ENCODE data around the gene F3. TPM values are rescaled to one million over a fixed set of nuclear protein-coding genes. Genes with fewer than 3 reads are reported as not detected.
"Not testable (repeated sequence)": the region's sequence is repeated elsewhere in the genome, so short reads cannot be mapped to it uniquely, and the experiment has no call there.

F3 gene
- 10 to 100 TPM; 35.5 to 58.2 (median 38.1) TPM for polyA plus RNA-seq (ENCODE audit: insufficient read length in 3 of 3)
- long read RNA-seq, donor 1, partial matches to known transcripts: 0 of 5 reads
- long read RNA-seq, donor 1, other reads (novel, unspliced or antisense): 0 of 5 reads
- long read RNA-seq, donor 2, transcript F3-201 (6 exons, 2,287 nt): major isoform, 8 of 8 reads
- long read RNA-seq, donor 2, partial matches to known transcripts: 0 of 8 reads
- long read RNA-seq, donor 2, other reads (novel, unspliced or antisense): 0 of 8 reads
- long read RNA-seq, donor 3, transcript F3-201 (6 exons, 2,287 nt): major isoform, 14 of 16 reads
- long read RNA-seq, donor 3, partial matches to known transcripts: 0 of 16 reads
- long read RNA-seq, donor 3, other reads (novel, unspliced or antisense): 0 of 16 reads
- long read RNA-seq, donor 4, transcript F3-201 (6 exons, 2,287 nt): major isoform, 6 of 7 reads
- long read RNA-seq, donor 4, partial matches to known transcripts: 0 of 7 reads
- long read RNA-seq, donor 4, other reads (novel, unspliced or antisense): 0 of 7 reads
- long read RNA-seq, donor 5: 0 reads
- long read RNA-seq, donor 6, transcript F3-201 (6 exons, 2,287 nt): major isoform, 11 of 11 reads
- long read RNA-seq, donor 6, partial matches to known transcripts: 0 of 11 reads
- long read RNA-seq, donor 6, other reads (novel, unspliced or antisense): 0 of 11 reads
- long read RNA-seq, donor 7, transcript F3-201 (6 exons, 2,287 nt): major isoform, 13 of 15 reads
- long read RNA-seq, donor 7, partial matches to known transcripts: 0 of 15 reads
- long read RNA-seq, donor 7, other reads (novel, unspliced or antisense): 0 of 15 reads
- long read RNA-seq, donor 8, transcript F3-201 (6 exons, 2,287 nt): major isoform, 14 of 16 reads
- long read RNA-seq, donor 8, partial matches to known transcripts: 0 of 16 reads
- long read RNA-seq, donor 8, other reads (novel, unspliced or antisense): 0 of 16 reads
- long read RNA-seq, donor 9, partial matches to known transcripts: 0 of 4 reads
- long read RNA-seq, donor 9, other reads (novel, unspliced or antisense): 0 of 4 reads
- long read RNA-seq, donor 10, transcript F3-201 (6 exons, 2,287 nt): major isoform, 5 of 5 reads
- long read RNA-seq, donor 10, partial matches to known transcripts: 0 of 5 reads
- long read RNA-seq, donor 10, other reads (novel, unspliced or antisense): 0 of 5 reads
- long read RNA-seq, donor 11, partial matches to known transcripts: 0 of 4 reads
- long read RNA-seq, donor 11, other reads (novel, unspliced or antisense): 0 of 4 reads
- long read RNA-seq, donor 12, transcript F3-201 (6 exons, 2,287 nt): major isoform, 9 of 34 reads
- long read RNA-seq, donor 12, partial matches to known transcripts: 22 of 34 reads
- long read RNA-seq, donor 12, other reads (novel, unspliced or antisense): 0 of 34 reads
- long read RNA-seq, donor 13, transcript F3-201 (6 exons, 2,287 nt): major isoform, 10 of 50 reads
- long read RNA-seq, donor 13, partial matches to known transcripts: 40 of 50 reads
- long read RNA-seq, donor 13, other reads (novel, unspliced or antisense): 0 of 50 reads
- long read RNA-seq, donor 14, transcript F3-201 (6 exons, 2,287 nt): major isoform, 6 of 45 reads
- long read RNA-seq, donor 14, partial matches to known transcripts: 39 of 45 reads
- long read RNA-seq, donor 14, other reads (novel, unspliced or antisense): 0 of 45 reads
- long read RNA-seq, donor 15, partial matches to known transcripts: 0 of 1 reads
- long read RNA-seq, donor 15, other reads (novel, unspliced or antisense): 0 of 1 reads
- long read RNA-seq, donor 16, transcript F3-201 (6 exons, 2,287 nt): major isoform, 21 of 157 reads
- long read RNA-seq, donor 16, partial matches to known transcripts: 134 of 157 reads
- long read RNA-seq, donor 16, other reads (novel, unspliced or antisense): 0 of 157 reads

DNA sequence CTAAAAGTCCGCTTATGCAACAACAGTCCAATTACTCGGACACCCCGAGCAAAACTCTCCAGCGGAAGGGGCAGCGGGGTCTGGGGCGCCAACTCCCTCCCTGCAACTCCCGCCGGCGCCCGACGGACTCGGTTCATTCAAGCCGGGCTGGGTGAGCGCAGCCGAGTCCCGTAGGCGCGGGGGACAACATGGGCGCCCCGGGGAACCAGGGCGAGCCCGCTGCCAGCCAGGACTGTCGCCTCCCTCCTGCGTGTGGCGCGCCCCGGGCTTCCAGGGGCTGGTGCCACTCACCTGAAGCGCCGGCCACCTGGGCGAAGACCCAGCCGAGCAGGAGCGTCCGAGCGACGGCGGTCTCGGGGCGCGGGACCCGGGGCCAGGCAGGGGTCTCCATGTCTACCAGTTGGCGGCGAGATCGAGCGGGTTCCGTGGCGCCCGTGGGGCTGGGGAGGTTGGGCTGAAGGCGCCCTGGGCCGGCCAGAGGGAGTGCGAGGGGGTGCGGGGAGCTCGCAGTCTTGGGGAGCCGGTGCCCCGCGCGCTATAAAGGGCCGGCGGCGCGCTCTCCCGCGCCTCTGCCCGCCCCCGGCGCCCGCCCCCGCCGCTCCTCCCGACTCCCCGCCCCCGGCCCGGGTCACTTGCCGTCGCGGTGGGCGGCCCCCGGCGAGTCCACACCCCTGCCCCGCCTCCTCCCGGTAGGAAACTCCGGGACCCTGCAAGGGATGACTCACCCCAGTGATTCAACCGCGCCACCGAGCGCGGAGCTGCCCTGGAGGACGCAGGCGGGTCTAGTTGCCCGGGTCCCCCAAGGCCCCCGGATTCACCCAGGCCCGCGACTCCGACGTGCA lies at the start of gene F3:
Gene F3, minus strand, starts transcription at position 514 of the 842 bp plus-strand sequence. Its CDS starts 123 bp downstream, at position 391.
- peak in 9 of 11 donors; percentile 54 to 82 (median 74) for DNase-seq (ENCODE audit: extremely low read depth in 1 of 11, low read depth in 9 of 11, low spot score in 4 of 11)

DNA sequence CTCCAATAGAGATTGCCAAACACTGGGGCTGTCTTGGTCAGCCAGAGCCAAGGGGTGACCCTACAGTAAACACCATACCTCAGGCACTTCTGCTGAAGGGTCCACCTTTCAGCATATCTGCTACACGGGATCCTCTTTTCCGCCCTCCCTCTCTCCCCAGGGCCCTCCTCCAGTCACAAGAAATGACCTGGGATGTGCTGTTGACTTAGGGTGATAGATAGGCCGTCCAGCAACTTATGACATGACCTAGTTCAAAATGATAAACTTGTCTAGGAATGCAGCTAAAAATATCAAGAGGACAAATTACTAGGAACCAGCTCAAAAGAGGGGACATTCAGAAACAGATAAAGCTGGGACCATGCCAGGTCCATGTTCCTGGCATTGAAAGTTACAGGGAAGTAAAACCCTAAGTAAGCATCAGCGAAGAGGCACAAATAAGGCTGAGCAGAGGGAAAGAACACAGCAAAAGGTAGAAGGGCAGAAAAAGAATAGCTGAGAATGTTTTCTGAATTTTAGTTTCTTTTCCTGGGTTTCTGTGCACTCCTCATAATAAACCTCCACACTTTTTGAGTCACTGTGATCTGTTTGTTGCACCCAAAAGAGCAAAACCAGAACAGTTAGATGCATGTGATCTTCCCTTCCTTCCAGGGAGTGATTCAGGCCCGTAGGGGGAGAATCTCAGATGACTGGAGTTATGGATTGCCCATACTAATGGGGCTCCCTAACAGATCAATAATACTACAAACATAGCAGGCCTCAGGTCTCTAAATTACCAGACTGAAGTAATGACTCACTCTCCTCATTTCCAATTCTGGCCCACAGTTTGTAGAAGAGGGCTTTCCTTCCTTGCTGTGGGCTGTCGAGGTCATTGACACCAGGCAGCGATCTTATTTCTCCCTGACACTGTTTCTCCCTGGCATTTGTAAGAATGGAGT lies 48.9 kb upstream of the F3 start:
- DNase-seq (ENCODE audit: extremely low read depth in 1 of 11, low read depth in 9 of 11, low spot score in 4 of 11): no peak

GRCh38 chr1:94589728-94590127 lies 48.2 kb upstream of the F3 start:
- DNase-seq (ENCODE audit: extremely low read depth in 1 of 11, low read depth in 9 of 11, low spot score in 4 of 11): no peak

DNA sequence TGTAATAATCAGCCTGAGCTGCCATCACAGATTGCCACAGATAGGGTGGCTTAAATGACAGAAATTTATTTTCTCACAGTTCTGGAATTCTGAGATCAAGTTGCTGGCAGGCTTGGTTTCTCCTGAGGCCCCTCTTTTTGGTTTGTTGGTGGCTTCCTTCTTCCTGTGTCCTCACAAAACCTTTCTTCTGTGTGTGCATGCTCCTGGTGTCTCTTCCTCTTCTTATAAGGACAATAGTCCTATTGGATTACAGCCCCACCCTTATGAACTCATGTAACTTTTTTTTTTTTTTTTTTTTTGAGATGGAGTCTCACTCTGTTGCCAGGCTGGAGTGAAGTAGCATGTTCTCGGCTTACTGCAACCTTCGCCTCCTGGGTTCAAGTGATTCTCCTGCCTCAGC lies 41.0 kb upstream of the F3 start:
- no peak for DNase-seq (ENCODE audit: extremely low read depth in 1 of 11, low read depth in 9 of 11, low spot score in 4 of 11)

- DNase-seq (ENCODE audit: extremely low read depth in 1 of 11, low read depth in 9 of 11, low spot score in 4 of 11): no peak
These were observed 39.0 kb upstream of the F3 start for GRCh38 chr1:94580367-94581115.

GRCh38 chr1:94579876-94580294 lies 38.3 kb upstream of the F3 start:
- no peak for DNase-seq (ENCODE audit: extremely low read depth in 1 of 11, low read depth in 9 of 11, low spot score in 4 of 11)

DNA sequence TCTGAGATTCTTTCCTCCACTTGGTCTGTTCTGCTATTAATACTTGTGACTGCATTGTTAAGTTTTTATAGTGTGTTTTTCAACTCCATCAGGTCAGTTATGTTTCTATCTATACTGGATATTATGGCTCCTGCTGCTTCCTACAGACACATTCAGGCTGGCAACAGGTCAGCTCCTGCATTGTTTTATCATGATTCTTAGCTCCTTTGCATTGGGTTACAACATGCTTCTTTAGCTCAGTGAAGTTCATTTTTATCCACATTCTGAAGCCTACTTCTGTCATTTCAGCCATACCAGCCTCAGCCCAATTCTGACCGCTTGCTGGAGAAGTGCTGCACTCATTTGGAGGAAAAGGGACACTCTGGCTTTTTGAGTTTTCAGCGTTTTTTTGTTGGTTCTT lies 37.3 kb upstream of the F3 start:
- DNase-seq (ENCODE audit: extremely low read depth in 1 of 11, low read depth in 9 of 11, low spot score in 4 of 11): no peak

DNA sequence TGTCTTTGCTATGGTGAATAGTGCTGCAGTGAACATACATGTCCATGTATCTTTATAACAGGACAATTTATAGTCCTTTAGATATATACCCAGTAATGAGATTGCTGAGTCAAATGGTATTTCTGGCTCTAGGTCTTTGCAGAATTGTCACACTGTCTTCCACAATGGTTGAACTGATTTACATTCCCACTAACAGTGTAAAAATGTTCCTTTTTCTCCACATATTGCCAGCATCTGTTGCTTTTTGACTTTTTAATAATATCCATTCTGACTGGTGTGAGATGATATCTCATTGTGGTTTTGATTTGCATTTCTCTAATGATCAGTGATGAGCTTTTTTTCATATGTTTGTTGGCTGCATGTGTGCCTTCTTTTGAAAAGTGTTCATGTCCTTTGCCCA lies 32.4 kb upstream of the F3 start:
- not testable (repeated sequence) for DNase-seq (ENCODE audit: extremely low read depth in 1 of 11, low read depth in 9 of 11, low spot score in 4 of 11)

DNA sequence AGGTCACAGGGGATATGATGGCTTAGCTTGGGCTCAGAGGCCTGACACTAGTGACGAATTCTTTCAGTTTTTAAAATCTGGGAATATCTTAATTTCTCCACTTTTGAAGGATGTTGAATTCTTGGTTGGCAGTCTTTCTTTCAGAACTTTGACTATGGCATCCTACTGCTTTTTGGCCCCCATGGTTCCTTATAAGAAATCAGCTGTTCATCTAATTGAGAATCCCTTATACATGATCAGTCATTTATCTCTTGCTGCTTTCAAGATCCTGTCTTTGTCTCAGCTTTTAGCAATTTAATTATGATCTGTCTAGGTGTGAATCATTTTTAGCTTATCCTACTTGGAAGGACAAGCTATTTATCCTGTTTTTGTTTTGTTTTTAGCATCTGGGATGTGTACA lies 31.2 kb upstream of the F3 start:
- DNase-seq (ENCODE audit: extremely low read depth in 1 of 11, low read depth in 9 of 11, low spot score in 4 of 11): no peak

GRCh38 chr1:94570965-94571364 lies 29.4 kb upstream of the F3 start:
- DNase-seq (ENCODE audit: extremely low read depth in 1 of 11, low read depth in 9 of 11, low spot score in 4 of 11): not testable (repeated sequence)

DNA sequence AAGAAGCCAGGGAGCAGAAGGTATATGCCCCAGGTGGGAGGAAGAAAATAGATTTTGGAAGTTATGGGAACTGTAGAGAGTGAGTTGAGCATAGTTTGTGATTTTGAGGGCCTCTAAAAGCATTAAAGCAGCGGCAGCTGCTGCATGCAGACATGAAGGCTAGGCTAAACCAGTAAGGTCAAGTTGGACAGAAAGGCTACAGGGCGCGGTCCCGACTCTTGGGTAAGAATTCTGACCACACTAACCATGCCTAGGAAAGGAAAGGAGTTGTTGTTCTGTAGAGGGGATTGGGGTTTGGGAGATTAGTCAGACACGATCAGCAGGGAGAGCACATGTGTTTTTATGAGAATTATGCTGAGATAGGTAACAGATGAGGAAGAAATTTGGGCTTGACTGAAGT lies 27.2 kb upstream of the F3 start:
- DNase-seq (ENCODE audit: extremely low read depth in 1 of 11, low read depth in 9 of 11, low spot score in 4 of 11): not testable (repeated sequence)

- DNase-seq (ENCODE audit: extremely low read depth in 1 of 11, low read depth in 9 of 11, low spot score in 4 of 11): not testable (repeated sequence)
These were observed 26.5 kb upstream of the F3 start for GRCh38 chr1:94567975-94568607.

- not testable (repeated sequence) for DNase-seq (ENCODE audit: extremely low read depth in 1 of 11, low read depth in 9 of 11, low spot score in 4 of 11)
These were observed 24.9 kb upstream of the F3 start for GRCh38 chr1:94566436-94566835.

- DNase-seq (ENCODE audit: extremely low read depth in 1 of 11, low read depth in 9 of 11, low spot score in 4 of 11): no peak
These were observed 24.3 kb upstream of the F3 start for GRCh38 chr1:94565901-94566300.
